NCI-H1436 (cell line): Measurements from ENCODE around the gene KCNJ1.

Source experiments
- DNase-seq: peaks from one replicate; lab custom pipeline; 2025; lab: John Stamatoyannopoulos, UW

Gene KCNJ1

DNA sequence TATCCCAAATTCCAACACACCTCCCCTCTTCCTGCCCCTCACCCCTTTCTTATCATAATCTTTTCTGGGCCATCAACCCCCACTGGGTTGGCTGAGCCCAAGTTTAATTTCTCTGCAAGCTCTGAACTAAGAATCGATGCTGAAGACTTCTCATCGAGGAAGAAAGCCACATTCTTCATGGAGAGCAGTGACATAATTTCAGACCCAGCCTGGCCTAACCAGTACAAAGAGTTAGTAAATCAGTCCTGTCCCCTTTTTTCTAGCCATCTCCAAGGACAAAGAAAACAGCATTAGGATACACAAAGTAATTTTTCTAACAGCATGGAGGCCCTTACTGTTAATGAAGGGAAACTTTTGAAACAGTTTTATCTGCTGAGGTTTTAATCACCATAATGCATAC, 45.0 kb downstream of the KCNJ1 start:
- DNase-seq: no peak

DNA sequence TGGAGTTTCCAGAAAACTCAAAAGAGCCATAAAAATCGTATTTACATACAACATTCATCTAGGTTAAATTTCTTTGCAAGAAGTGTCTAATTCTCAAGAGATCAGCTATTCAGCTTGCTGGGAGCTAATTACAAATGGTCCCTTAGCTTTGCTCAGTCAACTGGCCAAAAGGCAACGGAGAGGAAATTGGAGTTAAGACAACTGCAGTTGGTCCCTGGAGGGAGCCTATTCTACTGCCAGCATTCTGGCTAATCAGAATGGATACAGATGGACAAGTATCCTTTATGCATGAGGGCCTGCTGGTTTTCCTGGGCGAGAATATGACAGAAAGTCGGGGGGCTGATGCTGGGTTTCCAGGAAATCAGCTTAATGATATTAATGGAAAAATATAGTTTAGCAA, 45.5 kb downstream of the KCNJ1 start:
- no peak for DNase-seq

DNA sequence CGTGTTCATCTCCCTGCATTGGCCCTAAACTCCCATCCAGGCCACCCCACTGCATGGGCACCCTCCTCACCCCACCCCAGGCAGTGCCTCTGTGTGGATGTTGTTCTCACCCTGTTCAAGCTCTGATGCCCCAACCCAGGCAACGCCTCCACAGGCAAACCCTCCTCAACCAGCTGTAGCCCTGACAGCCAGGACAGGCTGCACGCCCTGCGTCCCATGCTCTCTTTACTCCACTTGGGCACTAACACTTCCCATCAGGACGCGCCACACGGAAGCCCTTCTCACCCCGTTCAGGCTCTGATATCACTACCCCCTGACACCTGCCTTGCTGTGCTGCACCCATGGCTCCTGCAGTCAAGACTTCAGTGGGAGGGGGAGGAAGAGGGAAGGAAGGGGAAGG, 47.9 kb downstream of the KCNJ1 start:
- no peak for DNase-seq

DNA sequence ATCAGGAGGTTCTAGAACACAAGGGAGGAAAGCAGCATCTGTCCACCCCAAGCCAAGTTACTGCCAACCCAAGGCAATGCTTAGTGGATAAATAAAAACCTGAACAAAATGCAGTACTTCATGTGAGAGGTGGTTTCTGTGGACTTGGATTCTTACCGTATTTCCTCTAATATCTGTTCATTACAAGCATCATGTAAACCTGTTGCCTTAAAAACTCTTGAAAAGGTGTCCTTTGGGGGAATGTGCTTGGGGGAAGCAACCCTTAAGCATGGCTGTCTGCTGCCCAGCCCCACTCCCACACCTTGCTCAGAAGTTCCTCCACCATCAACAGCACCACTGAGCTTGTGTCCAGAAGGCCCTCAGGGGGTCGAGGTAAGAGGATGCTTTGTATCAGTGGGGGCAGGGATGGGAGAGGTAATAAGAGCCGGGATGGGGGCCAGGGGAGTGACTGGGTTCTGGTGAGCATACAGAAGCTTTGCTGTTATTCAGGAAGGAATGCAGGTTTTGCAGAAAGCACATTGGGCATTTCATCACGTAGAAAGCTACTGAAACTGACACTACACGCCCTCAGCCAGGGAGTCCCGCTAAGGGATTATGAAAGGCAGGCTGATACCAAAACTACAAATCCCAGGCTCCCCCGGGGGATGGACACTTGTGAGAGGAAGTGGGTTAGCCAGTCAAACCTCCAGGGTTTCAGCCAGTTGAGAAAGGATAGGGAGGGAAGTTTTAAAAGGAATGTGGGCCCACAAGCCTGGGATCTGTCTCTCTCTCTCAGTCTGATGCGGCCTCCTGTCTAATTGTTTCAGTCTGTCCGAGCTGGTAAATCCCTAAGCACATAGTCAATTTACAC, 52.0 kb downstream of the KCNJ1 start:
- DNase-seq: peak; percentile 3

DNA sequence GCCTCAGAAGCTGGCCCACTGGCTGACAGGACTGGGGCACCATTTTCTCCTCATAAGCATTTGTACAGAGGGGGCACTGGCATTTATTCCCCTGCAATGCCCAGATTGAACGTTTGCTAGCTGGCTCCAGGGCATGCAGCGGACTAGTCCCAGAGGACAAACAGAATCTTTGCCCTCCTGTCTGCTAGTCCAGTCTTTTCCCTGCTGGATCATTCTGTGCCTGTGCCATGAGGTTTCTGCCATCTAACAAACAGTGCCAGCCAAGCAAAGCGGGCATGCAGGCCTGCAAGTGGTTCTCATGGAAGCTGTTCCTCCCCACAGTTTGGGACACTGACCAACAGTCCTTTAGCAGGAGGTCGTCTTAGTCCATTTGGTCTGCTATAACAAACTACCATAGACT, 53.4 kb downstream of the KCNJ1 start:
- DNase-seq: no peak

DNA sequence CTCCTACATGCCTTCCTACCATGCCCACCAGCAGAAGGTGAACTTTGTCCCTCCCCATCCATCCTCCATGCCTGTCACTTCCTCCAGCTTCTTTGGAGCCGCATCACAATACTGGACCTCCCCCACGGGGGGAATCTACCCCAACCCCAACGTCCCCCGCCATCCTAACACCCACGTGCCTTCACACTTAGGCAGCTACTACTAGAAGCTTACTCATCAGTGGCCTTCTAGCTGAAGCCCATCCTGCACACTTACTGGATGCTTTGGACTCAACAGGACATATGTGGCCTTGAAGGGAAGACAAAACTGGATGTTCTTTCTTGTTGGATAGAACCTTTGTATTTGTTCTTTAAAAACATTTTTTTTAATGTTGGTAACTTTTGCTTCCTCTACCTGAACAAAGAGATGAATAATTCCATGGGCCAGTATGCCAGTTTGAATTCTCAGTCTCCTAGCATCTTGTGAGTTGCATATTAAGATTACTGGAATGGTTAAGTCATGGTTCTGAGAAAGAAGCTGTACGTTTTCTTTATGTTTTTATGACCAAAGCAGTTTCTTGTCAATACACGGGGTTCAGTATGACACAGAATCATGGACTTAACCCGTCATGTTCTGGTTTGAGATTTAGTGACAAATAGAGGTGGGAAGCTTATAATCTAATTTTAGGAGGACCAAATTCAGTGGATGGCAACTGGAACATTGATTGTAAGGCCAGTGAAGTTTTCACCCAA, 56.1 kb downstream of the KCNJ1 start:
- no peak for DNase-seq

DNA sequence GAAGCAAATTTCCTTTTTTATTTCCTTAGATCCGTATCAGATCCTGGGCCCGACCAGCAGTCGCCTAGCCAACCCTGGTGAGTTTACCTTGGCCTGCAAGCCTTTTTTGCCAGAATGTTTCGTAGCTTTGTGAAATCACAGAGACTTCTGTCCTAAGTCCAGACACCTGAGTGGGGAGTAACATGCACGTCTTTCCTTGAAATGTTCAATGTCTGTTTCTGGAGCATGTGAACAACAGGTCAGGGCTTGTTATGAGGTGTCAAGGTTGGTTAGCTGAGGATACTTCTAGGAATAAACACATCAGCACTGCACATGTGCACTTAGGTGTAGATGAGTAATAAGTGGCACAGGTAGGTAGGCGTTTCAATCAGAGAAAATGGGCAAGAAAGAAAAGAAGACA, 58.0 kb downstream of the KCNJ1 start:
- DNase-seq: no peak

DNA sequence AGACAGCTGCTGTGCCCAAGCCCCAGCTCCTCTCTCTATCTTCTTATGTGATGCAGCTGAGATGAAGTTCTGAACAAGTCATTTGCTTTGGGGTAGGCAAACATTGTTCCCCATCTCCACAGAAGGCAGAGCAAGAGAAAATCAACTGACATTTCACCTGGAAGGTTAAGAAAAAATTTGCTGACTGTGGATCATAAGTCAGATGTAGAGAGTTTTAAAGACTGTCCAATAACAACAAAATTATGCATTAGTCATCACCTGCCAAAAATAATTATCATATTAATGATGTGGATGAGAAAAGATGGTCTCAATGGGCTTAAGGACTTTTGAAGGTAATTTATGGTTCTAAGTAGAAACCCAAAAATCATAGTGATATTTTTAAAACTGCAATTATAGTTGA, 59.2 kb downstream of the KCNJ1 start:
- no peak for DNase-seq

DNA sequence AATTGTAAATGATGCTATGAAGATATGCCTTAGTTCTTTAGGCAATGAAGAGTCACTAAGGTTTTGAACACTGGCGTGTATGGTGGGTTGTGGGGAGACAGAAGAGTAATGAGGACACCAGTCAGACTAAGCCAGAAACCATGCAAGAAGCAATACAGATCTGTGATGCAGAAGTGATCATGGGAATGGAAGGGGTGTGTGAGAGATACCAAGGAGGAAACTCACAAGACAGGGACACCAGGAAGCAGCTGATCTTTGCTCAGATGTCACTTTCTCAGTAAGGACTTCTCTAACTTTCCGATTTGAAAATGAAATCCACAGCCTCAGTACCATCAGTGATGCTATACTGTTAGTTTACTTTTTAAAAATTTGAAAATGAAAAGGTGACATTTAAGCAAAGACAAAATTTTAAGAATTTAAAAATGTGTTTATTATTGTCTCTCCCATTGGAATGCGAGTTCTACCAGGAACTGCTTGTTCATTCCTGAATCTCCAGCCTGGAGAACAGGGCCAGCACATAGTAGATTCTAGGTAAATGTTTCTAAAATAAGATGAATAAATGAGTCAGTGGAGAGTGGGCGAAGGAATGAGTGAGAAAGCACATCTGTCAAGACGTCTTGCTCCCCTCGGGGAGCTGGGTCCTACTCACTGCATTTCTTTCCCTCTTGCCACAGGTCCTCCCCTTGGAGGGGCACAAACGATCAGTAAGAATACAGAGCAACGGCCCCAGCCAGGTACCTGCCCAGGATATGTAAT, 60.4 kb downstream of the KCNJ1 start:
- DNase-seq: no peak

DNA sequence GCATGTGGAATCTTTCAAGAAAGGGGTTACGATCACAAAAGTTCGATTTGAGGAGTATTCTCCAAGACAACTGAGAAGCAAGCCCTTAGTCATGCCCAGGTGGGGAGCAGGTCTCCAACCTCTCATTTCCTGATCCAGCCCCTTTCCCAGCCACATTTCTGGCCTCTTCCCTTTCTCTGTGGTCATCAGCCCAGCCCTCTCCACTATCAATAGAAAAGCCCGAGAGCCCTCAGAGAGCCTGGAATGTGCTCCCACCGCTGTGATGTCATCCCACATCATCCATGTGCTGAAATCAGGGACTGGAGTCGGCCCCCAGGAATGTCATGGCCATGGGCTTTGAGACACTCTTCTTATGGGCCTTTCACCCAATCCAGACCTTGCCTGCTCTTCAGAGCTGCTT, 62.6 kb downstream of the KCNJ1 start:
- no peak for DNase-seq

DNA sequence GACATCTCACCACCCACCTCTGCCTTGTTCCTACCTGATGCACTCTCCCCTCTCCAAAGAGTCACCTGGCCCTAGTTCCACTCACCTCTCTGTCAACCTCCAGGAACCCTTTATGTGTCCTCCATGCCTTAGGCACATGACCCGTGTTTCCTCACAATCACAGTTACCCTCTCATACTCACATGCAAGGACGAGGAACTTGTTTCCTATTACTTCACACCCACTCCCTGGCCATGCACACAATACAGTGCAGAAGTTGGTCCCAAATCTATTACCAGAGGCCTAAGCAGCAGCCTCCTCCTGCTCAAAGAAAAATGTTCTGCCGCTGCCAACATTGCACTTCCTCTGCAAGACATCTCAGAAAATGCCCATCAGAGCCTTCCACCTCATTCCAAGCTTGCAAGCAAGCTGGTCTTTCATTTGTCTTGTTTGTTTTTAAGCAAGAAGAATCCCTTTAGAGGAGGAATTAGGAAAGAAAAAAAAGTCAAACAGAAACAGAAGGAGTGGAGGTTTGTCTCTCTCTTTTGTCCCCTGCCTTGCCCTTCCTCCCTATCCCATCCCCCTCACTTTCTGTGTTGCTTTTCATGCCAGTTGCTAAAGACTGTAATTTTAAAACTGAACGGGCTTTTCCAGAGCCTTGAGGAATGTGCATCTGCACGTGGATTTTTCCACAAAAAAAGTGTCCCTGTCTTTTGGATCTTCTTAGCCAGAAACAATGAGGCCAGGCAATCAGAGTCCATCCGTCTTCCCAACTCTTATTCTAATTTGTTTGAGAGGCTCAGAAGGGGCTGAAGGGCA, 63.4 kb downstream of the KCNJ1 start:
- DNase-seq: no peak

DNA sequence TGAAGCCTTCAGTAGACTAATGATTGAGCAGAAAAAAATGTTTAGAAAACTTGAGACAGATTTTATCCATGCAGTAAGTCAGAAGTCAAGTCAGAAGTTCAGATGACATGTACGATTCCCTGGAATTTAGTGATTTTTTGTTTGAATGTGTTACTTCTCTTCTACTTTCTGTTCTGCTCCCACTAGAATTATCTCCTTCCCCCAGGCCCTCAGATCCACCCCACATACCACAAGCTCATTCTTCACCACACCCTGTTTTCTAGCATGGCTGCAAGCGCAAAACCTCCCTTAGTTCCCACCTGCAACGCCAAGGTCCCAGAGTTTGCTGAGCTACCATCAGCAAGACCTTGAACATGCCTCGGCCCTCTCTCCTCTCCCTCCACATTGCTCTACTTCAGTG, 64.1 kb downstream of the KCNJ1 start:
- no peak for DNase-seq

DNA sequence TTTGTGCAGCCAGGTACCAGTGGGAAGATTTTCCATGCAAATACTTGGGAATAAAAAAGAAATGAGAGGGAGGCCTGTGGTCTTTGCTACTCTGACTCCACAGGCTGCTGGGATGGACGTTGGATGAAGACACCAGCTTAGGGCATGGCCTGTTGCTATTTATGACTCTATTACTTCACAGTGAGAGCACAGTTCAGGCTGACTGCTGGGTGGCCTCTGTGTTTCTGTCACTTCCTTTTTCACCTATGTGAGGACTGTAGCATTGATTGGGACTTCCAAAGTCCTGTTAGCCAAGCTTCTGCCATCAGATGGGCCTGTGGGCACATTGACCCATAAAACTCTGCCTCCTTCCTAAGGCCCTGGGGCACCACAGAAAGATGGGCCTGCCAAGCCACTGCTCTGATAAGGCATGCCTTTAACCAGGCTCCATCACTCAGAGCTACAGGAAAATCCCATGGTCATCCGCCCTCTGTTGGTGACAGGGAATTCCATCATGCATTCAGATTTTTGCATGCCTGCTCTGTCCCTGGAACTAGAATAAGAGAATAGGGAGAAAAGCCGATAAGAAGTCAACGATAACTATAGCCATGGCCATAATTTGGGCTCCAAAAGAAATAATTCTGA, 64.6 kb downstream of the KCNJ1 start:
- peak; percentile 9 for DNase-seq

DNA sequence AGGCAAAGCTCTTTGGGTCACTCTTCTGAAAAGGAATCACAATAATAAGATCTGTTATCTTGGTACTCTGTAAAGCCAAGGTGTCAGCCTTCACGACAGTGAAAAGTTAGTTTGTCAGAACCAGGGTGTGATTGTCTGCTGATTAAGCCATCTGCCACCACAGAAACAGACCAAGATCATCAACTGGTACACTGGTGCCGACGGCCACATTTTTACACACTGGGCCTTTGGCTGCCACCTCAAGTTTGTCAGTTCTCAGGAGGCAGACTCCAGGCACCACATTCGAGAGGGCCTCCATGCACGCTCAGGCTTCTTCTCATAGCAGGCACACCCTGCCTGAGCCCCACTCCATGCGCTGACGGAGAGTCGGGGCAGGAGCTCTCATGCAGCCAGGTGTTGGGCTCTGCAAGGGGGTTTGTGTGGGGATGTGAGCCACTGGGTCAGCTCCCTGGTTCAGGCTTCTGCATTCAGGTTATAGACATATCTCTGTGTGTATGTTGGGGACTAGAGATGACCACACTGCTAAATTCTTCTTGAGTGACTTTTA, 66.2 kb downstream of the KCNJ1 start:
- DNase-seq: no peak

DNA sequence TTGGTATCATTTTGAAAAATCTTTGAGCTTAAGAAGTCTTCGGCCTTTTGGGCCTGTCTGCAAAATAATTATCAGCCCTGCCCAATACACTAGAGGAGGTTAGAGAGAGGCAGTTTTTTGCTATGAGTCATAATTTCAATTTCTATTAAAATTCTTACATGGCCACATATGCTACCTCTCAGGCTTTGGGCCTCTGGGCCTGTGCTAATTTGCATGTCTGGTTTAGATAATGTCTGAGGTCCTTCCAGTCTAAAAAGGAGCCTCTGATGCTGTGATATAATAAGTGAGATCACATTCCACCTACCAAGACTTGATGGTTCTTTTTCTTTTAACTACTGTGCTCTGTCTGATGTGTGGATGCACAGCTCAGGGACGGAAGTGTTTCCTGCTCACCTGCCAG, 70.8 kb downstream of the KCNJ1 start:
- no peak for DNase-seq

DNA sequence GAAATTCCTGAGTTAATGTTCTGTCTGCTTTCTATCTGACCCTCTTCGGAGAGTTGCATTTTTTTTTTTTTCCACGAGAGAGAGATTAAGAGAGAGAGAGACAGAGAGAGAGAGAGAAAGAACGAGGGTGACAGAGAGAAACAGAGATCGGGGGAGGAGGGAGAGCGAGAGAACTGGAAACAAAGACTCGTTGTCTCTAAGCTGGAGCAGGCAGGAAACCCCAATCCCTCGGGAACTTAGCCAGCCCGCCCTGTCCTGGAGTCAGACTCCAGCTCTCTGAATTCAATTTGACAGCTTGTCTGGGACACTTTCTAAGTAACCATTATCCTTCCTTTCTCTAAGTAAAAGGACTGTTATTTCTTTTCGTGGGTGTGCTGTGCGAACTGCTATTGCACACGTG, 76.9 kb downstream of the KCNJ1 start:
- DNase-seq: peak; percentile 70

DNA sequence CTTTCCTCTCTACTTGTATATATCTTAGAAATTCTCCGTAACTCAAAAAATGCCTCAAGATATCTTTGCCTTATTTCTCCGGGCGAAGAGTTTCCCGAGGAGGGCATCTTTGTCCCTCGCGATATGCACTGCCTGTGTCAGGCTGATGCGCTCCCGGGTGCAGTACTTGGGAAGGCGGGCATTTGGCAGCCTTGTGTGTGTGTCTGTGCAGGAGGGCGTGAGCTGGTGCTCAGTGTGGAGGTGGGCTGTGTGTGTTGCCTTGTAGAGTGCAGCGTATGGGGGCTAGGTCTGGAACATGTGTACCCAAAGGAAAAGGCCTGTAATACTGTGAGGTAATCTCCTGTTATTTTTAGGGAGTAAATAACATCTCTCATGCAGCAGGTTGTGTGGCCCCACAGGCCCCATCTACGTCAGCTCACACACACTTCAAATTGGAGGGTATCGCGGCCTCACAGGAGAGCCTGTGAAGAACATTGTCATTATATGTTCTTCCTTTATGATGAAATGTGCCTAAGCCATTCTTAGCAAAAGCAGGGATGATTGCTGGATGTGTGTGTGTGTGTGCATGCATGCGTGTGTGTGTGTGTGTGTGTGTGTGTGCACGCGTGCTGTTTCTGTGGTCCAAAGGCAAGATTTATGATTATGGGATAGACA, 77.5 kb downstream of the KCNJ1 start:
- peak; percentile 50 for DNase-seq
